BLaER1 (cell line): ENCODE data around the gene MRPS15.

Source experiments
- H3K27ac ChIP-seq: shearing (Covaris generic); formaldehyde crosslinking; 2 replicates; pipeline ENCODE4 v1.8.1; 2022
- H3K27me3 ChIP-seq: shearing (Covaris generic); formaldehyde crosslinking; 2 replicates; pipeline ENCODE4 v1.8.1; 2022
- H3K36me3 ChIP-seq: shearing (Covaris generic); formaldehyde crosslinking; 2 replicates; pipeline ENCODE4 v1.8.1; 2022
- H3K4me1 ChIP-seq: shearing (Covaris generic); formaldehyde crosslinking; 2 replicates; pipeline ENCODE4 v1.8.1; 2022
- H3K4me2 ChIP-seq: shearing (Covaris generic); formaldehyde crosslinking; 2 replicates; pipeline ENCODE4 v1.8.1; 2022
- H3K4me3 ChIP-seq: shearing (Covaris generic); formaldehyde crosslinking; 2 replicates; pipeline ENCODE4 v1.8.1; 2022
- H3K9ac ChIP-seq: shearing (Covaris generic); formaldehyde crosslinking; 2 replicates; pipeline ENCODE4 v1.8.1; 2022
- H3K9me3 ChIP-seq: shearing (Covaris generic); formaldehyde crosslinking; 2 replicates; pipeline ENCODE4 v1.8.1; 2022
- H4K20me1 ChIP-seq: shearing (Covaris generic); formaldehyde crosslinking; 2 replicates; pipeline ENCODE4 v1.8.1; 2022
- Cebpa-rat ChIP-seq: shearing (Covaris generic); IDR thresholded peaks from 2 replicates; pipeline ENCODE4 v1.8.1; 2022

Gene MRPS15

GRCh38 chr1:36475910-36476604, 11.9 kb upstream of the MRPS15 start:
- Histone ChIP-seq H3K4me2 (no peak overlapping the region), H3K4me3 (no peak overlapping the region), H3K27me3 (no peaks in the 10 kb centered on the region), H3K4me1 (peaks cover 14% of the 10 kb centered on the region), H3K27ac (no peak overlapping the region), H3K9me3 (no peaks in the 10 kb centered on the region), H3K36me3 (no peaks in the 10 kb centered on the region), H4K20me1 (no peaks in the 10 kb centered on the region), H3K9ac (no peak overlapping the region)
- TF ChIP-seq Cebpa-rat: no peak

- H3K4me2 ChIP-seq: no peak overlapping the region
- TF ChIP-seq Cebpa-rat: no peak
These were observed 11.2 kb upstream of the MRPS15 start for GRCh38 chr1:36475341-36475740.

GRCh38 chr1:36472656-36473055, 8.5 kb upstream of the MRPS15 start:
- Histone ChIP-seq H3K9ac (no peak overlapping the region), H3K9me3 (no peaks in the 10 kb centered on the region), H3K27ac (no peak overlapping the region), H3K27me3 (no peaks in the 10 kb centered on the region), H3K4me3 (no peak overlapping the region), H3K4me2 (no peak overlapping the region), H3K36me3 (no peaks in the 10 kb centered on the region), H4K20me1 (no peaks in the 10 kb centered on the region), H3K4me1 (peaks cover 13% of the 10 kb centered on the region)
- no peak for TF ChIP-seq Cebpa-rat

More at GRCh38 chr1:36475341-36475740, 11.2 kb upstream of the MRPS15 start:
- Histone ChIP-seq H3K4me1 (peaks cover 13% of the 10 kb centered on the region), H3K9ac (no peak overlapping the region), H4K20me1 (no peaks in the 10 kb centered on the region), H3K27ac (no peak overlapping the region), H3K4me3 (no peak overlapping the region), H3K36me3 (no peaks in the 10 kb centered on the region), H3K9me3 (no peaks in the 10 kb centered on the region), H3K27me3 (no peaks in the 10 kb centered on the region)

GRCh38 chr1:36471830-36472641, 7.9 kb upstream of the MRPS15 start:
- Histone ChIP-seq H3K4me3 (no peak overlapping the region), H3K27me3 (no peaks in the 10 kb centered on the region), H3K27ac (no peak overlapping the region), H3K4me1 (peaks cover 13% of the 10 kb centered on the region), H3K9ac (no peak overlapping the region), H3K9me3 (no peaks in the 10 kb centered on the region), H4K20me1 (no peaks in the 10 kb centered on the region), H3K36me3 (no peaks in the 10 kb centered on the region), H3K4me2 (no peak overlapping the region)
- no peak for TF ChIP-seq Cebpa-rat

- no peak overlapping the region for H3K4me3 ChIP-seq
- no peaks in the 10 kb centered on the region for H3K36me3 ChIP-seq
- no peaks in the 10 kb centered on the region for H4K20me1 ChIP-seq
- peaks cover 22% of the 10 kb centered on the region for H3K4me1 ChIP-seq
- H3K9ac ChIP-seq: no peak overlapping the region
- no peaks in the 10 kb centered on the region for H3K9me3 ChIP-seq
- H3K27me3 ChIP-seq: no peaks in the 10 kb centered on the region
- H3K27ac ChIP-seq: no peak overlapping the region
- no peak overlapping the region for H3K4me2 ChIP-seq
- no peak for TF ChIP-seq Cebpa-rat
These were observed 5.0 kb upstream of the MRPS15 start for GRCh38 chr1:36469163-36469562.

GRCh38 chr1:36467700-36468455, 3.7 kb upstream of the MRPS15 start:
- H3K4me3 ChIP-seq: no peak overlapping the region
- H3K9me3 ChIP-seq: no peaks in the 10 kb centered on the region
- H4K20me1 ChIP-seq: no peaks in the 10 kb centered on the region
- no peak for TF ChIP-seq Cebpa-rat
- no peak overlapping the region for H3K27ac ChIP-seq
- no peak overlapping the region for H3K4me2 ChIP-seq
- no peaks in the 10 kb centered on the region for H3K36me3 ChIP-seq
- no peaks in the 10 kb centered on the region for H3K27me3 ChIP-seq
- peaks cover 29% of the 10 kb centered on the region for H3K4me1 ChIP-seq
- H3K9ac ChIP-seq: no peak overlapping the region

GRCh38 chr1:36467027-36467410, 2.8 kb upstream of the MRPS15 start:
- no peaks in the 10 kb centered on the region for H3K9me3 ChIP-seq
- no peak overlapping the region for H3K9ac ChIP-seq
- no peaks in the 10 kb centered on the region for H4K20me1 ChIP-seq
- no peaks in the 10 kb centered on the region for H3K27me3 ChIP-seq
- H3K36me3 ChIP-seq: peaks cover 5% of the 10 kb centered on the region; the same call in 1 of the 2 replicates
- H3K4me1 ChIP-seq: peaks cover 38% of the 10 kb centered on the region
- no peak overlapping the region for H3K4me3 ChIP-seq
- H3K27ac ChIP-seq: no peak overlapping the region
- TF ChIP-seq Cebpa-rat: no peak
- no peak overlapping the region for H3K4me2 ChIP-seq

- no peak overlapping the region for H3K27ac ChIP-seq
These were observed 2.3 kb upstream of the MRPS15 start for GRCh38 chr1:36466370-36467026.

GRCh38 chr1:36465731-36466369, 1.7 kb upstream of the MRPS15 start:
- no peak overlapping the region for H3K4me3 ChIP-seq
- H3K4me1 ChIP-seq: peaks cover 49% of the 10 kb centered on the region
- H3K36me3 ChIP-seq: peaks cover 17% of the 10 kb centered on the region
- H3K4me2 ChIP-seq: peak overlapping the region; percentile 37; the same call in 1 of the 2 replicates
- TF ChIP-seq Cebpa-rat: no peak
- no peak overlapping the region for H3K9ac ChIP-seq
- H3K27ac ChIP-seq: no peak overlapping the region
- H3K27me3 ChIP-seq: no peaks in the 10 kb centered on the region
- H4K20me1 ChIP-seq: no peaks in the 10 kb centered on the region
- H3K9me3 ChIP-seq: no peaks in the 10 kb centered on the region

More at GRCh38 chr1:36466370-36467026, 2.3 kb upstream of the MRPS15 start:
- peaks cover 42% of the 10 kb centered on the region for H3K4me1 ChIP-seq
- no peaks in the 10 kb centered on the region for H4K20me1 ChIP-seq
- H3K27me3 ChIP-seq: no peaks in the 10 kb centered on the region
- H3K9ac ChIP-seq: no peak overlapping the region
- peaks cover 11% of the 10 kb centered on the region for H3K36me3 ChIP-seq
- H3K4me3 ChIP-seq: no peak overlapping the region
- H3K9me3 ChIP-seq: no peaks in the 10 kb centered on the region
- no peak for TF ChIP-seq Cebpa-rat
- no peak overlapping the region for H3K4me2 ChIP-seq
